HS-5 (cell line): ENCODE data around the gene ADAMTS6.
"Not testable (repeated sequence)": the region's sequence is repeated elsewhere in the genome, so short reads cannot be mapped to it uniquely, and the experiment has no call there.

Experiments used
- DNase-seq: peaks from one replicate; pipeline ENCODE4 v3.0.0-alpha.2; 2012; ENCODE audit warnings: low read depth

ADAMTS6 gene

GRCh38 chr5:65481635-65482295 is at the start of gene ADAMTS6:
ADAMTS6 (minus strand) TSS chr5:65481920; CDS start chr5:65473673, 8,247 bp downstream.
- DNase-seq: peak; percentile 87

- DNase-seq: no peak
Measured at GRCh38 chr5:65530904-65531303, 49.2 kb upstream of the ADAMTS6 start.

DNA sequence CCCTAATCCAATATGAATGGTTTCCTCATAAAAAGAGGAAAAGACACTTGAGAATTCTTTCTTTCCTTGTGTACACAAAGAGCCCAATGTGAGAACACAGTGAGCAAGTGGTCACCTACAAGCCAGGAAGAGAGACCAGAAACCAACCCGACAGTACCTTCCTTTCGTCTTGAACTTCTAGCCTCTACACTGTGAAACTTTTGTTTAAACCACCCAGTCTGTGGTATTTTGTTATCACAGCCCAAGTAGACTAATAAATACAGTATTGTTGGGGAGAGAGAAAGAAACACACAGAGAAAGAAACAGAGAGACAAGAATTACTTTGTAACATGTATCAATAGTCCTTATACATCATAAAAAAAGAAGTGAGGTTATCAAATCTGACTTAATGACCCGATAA is 44.0 kb upstream of the ADAMTS6 start:
- no peak for DNase-seq

DNA sequence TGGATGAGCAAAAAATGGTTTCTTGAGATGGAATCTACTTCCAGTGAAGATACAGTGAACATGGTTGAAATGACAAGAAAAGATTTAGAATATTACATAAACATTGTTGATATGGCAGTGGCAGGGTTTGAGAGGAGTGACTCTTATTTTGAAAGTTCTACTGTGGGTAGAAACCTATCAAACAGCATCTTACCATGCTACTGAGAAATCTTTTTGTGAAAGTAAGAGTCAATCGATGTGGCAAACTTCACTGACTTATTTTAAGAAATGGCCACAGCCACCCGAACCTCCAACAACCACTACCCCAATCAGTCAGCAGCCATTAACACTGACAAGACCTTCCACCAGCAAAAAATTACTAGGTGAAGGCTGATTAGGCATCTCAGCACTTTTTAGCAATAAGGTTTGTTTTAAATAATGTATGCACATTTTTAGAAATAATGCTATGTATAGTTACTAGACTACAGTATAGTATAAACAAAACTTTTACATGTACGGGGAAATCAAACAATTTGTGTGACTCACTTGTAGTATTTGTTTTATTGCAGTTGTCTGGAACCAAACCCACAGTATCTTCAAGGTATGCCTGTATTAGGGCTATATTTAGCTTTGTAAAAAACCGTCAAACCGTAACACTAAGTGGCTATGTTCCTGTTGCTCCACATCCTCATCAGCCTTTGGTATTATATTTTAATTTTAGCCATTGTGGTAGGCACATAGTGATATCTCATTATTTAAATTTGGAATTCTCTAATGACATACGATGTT is 30.6 kb upstream of the ADAMTS6 start:
- DNase-seq: no peak

- DNase-seq: no peak
Measured at GRCh38 chr5:65508978-65509377, 27.3 kb upstream of the ADAMTS6 start.

- DNase-seq: peak; percentile 28
Measured at GRCh38 chr5:65506961-65507360, 25.2 kb upstream of the ADAMTS6 start.

DNA sequence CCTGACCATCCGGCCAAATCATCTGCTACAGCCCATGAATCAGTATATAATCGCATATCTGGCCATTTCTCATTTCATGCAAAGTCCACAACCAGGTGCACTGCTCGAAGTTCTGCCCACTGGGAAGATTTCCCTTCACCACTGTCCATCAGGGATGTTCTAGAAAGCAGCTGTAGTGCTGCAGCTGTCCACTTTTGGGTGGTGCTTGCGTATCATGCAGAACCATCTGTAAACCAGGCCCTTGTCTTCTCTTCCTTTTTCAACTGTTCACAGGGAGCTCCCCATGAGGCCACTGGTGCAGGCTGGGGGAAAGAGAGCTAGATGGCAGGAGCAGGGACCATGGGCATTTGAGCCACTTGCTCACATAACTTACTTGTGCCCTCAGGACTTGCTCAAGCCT is 7.4 kb upstream of the ADAMTS6 start:
- DNase-seq: no peak

DNA sequence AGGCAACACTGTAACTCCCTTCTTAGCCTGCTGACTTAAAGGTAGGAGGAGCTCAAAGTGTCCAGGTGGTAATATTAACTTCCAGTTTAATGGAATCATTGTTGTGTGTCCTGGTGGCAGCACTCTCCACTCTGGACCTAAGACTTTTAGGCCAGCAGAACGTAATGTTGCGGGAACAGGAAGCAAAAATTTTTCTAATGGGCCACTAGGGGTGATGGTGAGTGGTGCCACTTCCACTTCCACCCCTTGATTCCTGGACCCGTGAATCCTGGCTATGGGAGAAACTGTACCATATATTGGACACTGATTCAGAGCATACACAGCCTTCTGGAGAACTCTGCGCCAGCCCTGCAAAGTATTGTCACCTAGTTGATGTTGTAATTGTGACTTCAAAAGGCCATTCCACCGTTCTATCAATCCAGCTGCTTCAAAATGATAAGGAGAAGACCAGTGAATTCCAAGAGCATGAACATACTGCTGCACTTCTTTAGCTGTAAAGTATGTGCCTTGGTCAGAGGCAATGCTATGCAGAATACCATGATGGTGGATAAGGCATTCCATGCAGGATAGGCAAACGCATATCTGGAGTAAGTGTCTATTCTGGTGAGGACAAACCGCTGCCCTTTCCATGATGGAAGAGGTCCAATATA is 6.4 kb upstream of the ADAMTS6 start:
- DNase-seq: not testable (repeated sequence)

DNA sequence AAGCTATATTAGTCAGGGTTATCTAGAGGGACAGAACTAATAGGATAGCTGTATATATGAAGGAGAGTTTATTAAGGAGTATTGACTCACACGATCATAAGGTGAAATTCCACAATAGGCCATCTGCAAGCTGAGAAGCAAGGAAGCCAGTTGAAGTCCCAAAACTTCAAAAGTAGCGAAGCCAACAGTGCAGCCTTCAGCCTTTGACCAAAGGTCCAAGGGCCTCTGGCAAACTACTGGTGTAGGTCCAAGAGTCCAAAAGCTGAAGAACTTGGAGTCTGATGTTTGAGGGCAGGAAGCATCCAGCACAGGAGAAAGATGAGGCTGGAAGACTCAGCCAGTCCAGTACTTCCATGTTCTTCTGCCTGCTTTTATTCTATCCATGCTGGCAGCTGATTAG is 5.1 kb upstream of the ADAMTS6 start:
- DNase-seq: not testable (repeated sequence)

DNA sequence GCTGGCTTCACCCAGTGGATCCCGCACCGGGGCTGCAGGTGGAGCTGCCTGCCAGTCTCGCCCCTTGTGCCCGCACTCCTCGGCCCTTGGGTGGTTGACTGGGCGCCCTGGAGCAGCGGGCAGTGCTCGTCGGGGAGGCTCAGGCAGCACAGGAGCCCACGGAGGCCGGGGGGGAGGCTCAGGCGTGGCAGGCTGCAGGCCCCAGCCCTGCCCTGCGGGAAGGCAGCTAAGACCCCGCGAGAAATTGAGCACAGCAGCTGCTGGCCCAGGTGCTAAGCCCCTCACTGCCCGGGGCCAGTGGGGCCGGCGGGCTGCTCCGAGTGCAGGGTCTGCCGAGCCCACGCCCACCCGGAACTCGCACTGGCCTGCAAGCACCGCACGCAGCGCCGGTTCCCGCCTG is 3.7 kb upstream of the ADAMTS6 start:
- DNase-seq: no peak

GRCh38 chr5:65483546-65484346 is 2.0 kb upstream of the ADAMTS6 start:
- DNase-seq: peak; percentile 36

DNA sequence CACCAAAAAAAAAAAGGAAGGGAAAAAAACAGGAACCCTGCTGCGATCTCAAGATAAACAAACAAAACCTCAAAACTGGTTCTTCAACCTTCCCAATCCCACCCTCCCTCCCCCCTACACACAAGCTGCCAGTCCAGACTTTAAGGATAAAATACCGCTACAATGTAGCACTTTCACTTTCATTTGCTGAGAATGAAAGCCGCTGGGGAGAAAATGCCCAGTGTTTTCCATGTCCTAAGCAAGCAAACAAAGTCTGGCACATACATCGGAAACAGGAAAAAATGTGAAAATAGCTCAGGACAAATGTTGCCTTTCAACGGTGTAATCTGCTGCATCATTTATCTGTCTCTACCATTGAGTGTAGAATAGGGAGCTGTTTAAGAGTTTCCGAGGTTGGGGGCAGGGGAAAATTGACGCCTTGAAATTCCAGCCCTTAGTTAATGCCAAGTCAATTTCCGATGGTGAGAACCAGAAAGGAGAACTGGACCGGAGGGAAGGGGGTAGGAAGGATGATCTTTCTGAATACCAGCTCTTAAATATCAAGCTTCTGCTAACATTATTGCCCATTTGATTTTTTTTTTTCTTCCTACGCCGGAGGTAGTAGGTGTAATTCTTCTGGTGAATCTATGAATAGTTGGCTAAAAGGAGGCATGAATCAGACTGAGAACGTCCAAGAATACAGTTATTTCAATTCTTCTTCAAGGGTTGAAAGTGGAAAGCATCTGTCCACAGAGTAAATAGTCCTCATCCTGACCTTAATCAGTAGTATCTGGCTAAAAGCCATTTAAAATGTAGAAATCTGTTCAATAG is 1.2 kb upstream of the ADAMTS6 start:
- DNase-seq: peak; percentile 61

DNA sequence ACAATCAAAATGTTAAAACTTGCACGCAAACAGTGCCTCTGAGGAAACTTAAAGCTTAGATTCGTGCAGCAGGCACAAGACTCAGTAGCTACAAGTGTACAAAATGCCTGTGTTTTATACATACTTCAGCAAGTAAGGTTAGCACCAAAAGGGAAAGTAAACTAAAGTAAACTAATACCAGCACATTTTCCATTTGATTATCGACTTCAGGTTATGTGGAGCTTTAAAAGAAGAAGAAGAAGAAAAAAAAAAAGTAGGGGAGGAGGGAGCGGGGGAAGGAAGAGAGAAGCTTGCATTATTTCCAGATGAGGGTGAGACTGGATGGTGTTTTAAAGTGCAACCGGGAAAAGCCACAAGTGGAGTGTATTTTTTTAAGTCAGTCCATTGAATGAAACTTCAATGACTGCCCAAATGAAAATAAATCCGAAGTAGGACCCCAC is 596 bp upstream of the ADAMTS6 start:
- DNase-seq: no peak

DNA sequence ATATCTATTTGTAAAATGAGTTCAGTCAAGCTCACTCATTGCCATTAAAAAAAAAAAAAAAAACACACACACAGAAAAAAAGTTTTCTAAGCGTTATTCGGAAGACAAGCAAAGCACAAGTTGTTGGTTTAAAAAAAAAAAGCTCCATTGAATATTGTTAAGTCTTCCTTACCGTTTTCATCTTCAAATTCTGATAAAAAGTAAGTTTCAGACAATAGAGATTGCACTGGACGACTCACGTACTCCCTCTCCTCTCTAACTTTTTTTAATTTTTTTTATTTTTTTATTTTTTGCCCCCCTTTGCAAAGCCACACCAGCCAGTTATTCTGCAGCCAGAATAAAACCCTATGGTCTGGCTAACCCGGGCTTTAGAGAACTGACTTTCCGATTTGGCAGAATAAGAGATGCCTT is 544 bp downstream of the ADAMTS6 start:
- no peak for DNase-seq

- DNase-seq: peak; percentile 62
Measured at GRCh38 chr5:65480306-65480865, 1.3 kb downstream of the ADAMTS6 start.

GRCh38 chr5:65479527-65479926 is 2.2 kb downstream of the ADAMTS6 start:
- DNase-seq: no peak

GRCh38 chr5:65478336-65478735 is 3.4 kb downstream of the ADAMTS6 start:
- no peak for DNase-seq

DNA sequence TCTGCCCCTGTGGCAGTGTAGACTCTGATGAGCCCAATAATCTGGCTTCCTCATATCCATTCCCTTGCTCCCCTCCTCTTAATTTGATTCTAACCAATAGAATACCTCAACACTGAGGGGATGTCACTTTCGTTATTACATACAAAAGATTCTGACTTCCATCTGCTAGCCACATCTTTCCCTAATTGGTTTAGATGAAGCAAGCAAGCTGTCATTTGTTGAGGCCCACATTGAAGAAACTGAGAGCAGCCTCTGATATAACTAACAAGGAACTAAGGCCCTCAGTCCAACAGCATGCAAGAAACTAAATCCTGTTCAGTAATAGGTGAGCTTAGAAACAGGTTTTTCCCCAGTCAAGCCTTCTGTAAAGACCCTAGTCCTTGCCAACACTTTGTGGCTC is 5.8 kb downstream of the ADAMTS6 start:
- no peak for DNase-seq

GRCh38 chr5:65475336-65475735 is 6.4 kb downstream of the ADAMTS6 start:
- DNase-seq: no peak

DNA sequence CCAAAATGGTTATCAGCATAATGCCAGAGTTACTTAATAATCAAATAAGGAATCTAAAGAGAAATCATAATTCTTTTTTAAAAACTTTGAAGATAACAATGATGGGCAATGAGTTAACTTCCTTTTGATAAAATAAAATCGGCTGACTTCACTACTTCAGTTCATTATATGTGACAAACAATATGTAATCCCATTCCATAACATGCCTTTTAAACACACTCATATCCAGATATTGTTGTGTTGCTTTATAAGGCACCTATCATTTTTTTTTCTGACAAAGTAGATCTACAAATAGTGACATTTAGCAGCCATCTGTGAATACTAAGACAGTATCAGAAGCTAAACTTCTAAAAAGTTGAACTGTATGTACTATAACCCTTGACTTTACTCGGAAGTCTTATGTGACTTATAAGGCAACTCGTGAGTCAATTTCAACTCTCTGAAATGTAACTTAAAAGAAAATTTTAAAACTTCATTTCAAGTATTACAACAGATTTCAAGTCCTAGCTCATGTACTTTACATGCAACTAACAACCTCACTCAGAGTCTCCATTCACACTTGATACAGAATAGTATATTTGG is 7.5 kb downstream of the ADAMTS6 start:
- no peak for DNase-seq

DNA sequence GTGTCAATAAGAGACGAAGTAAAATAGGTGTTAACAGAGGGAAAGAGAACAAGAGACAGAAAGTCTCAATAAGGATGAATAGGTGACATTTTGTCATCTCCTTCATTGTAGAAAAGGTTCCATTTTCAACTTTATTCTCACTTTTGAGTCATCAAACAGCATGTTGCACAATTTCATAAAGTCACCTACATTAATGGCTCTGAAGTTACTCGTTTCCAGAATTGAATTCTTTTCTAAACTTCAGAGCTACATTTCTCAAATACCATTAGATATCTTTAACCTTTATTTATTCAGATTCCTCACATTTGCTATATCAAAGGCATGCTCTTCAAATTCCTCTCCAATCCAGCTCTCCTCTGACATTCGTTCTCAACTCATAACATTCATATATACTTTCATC is 13.1 kb downstream of the ADAMTS6 start:
- no peak for DNase-seq
